NT2/D1 (cell line): Measurements from ENCODE around the gene FOXP1.

Experiments
- SUZ12 ChIP-seq: IDR thresholded peaks from 2 replicates; pipeline ENCODE4 v1.6.1; 2011; ENCODE audit not compliant: insufficient read length, insufficient read depth; ENCODE audit errors: extremely low read depth
- YY1 ChIP-seq: IDR thresholded peaks from 2 replicates; pipeline ENCODE4 v1.6.1; 2011; ENCODE audit not compliant: insufficient read length, insufficient read depth

DNA sequence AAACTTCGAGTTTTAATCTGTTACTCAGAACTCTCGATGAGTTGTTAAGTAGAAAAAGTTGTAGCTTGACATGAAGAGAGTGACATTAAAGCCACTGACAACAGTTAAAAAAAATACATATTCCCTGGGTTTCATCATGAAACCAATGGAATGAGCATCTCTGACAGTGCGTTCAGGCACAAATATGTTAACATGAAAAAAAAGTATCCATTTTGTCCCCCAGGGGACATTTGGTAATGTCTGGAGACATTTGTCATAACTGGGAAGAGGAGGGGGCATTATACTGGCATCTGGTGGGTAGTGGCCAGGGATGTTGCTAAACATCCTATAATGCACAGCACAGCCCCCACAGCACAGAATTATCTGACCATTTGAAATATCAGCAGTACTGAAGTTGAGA is 14.8 kb upstream of the FOXP1 start:
- TF ChIP-seq SUZ12 (no peak), YY1 (no peak)
